Panc1 (cell line): Measurements from ENCODE around the gene IL34. TPM values are rescaled to one million over a fixed set of nuclear protein-coding genes. Genes with fewer than 3 reads are reported as not detected.

Experiments used
- ATAC-seq: fragments of 200-7000 bp; cut with Tn5 transposase; 2 replicates; pipeline ENCODE4 v1.9.1; 2020; ENCODE audit warnings: mild to moderate bottlenecking, moderate library complexity
- BruUV-seq: library from RNA; stranded (reverse); fragments of 400-500 nt; replicated peaks from 2 replicates; lab custom pipeline; 2021; lab: Mats Ljungman, UMichigan
- CTCF ChIA-PET: fragments of 300-600 bp; sonication (Branson Sonifier 250); formaldehyde crosslinking; loops from one replicate; lab custom pipeline; 2022; ENCODE audit warnings: antibody characterized with exemption; lab: Charles Lee
- POLR2A ChIA-PET: fragments of 300-600 bp; sonication (Branson Sonifier 250); formaldehyde crosslinking; loops from one replicate; lab custom pipeline; 2022; ENCODE audit warnings: antibody characterized with exemption; lab: Charles Lee
- DNase-seq: peaks from one replicate; pipeline ENCODE4 v3.0.0-alpha.2; 2010; ENCODE audit warnings: low read depth, low spot score
- H3K27ac ChIP-seq: 2 replicates; pipeline ENCODE4 v1.5.1; 2011; ENCODE audit warnings: mild to moderate bottlenecking, low read length, inconsistent platforms
- H3K27me3 ChIP-seq: fragments of 200-500 bp; sonication (Bioruptor generic); 2 replicates; pipeline ENCODE4 v1.6.0; 2014; ENCODE audit warnings: low read length, inconsistent platforms; ENCODE audit not compliant: control insufficient read depth, insufficient read depth
- H3K36me3 ChIP-seq: fragments of 200-500 bp; sonication (Bioruptor generic); 2 replicates; pipeline ENCODE4 v1.5.1; 2014; ENCODE audit warnings: inconsistent platforms, mild to moderate bottlenecking, low read length, moderate library complexity; ENCODE audit not compliant: control insufficient read depth, insufficient read depth
- H3K4me1 ChIP-seq: 2 replicates; pipeline ENCODE4 v1.5.1; 2011; ENCODE audit warnings: inconsistent platforms, mild to moderate bottlenecking, low read length, moderate library complexity; ENCODE audit not compliant: control insufficient read depth, insufficient read depth
- H3K4me3 ChIP-seq, 2 experiments: 2 replicates each; pipeline ENCODE4 v1.5.1; 2011 to 2012; ENCODE audit warnings: low read depth in 2 of 2, low read length in 2 of 2, mild to moderate bottlenecking in 2 of 2, inconsistent platforms in 1 of 2, moderate library complexity in 1 of 2
- H3K9me3 ChIP-seq: fragments of 200-500 bp; sonication (Bioruptor generic); 2 replicates; pipeline ENCODE4 v1.5.1; 2014; ENCODE audit warnings: low read depth, mild to moderate bottlenecking, inconsistent platforms, low read length, moderate library complexity; ENCODE audit not compliant: control insufficient read depth, insufficient read depth
- POLR2AphosphoS5 ChIP-seq: IDR thresholded peaks from 2 replicates; pipeline ENCODE4 v1.6.1; 2012; ENCODE audit warnings: mild to moderate bottlenecking, low read depth, low read length, moderate library complexity
- SIN3A ChIP-seq: IDR thresholded peaks from 2 replicates; pipeline ENCODE4 v1.6.1; 2012; ENCODE audit warnings: low read depth, mild to moderate bottlenecking, low read length, moderate library complexity, borderline replicate concordance; ENCODE audit not compliant: insufficient read depth
- TCF7L2 ChIP-seq: IDR thresholded peaks from 2 replicates; pipeline ENCODE4 v1.6.1; 2011; ENCODE audit warnings: mild to moderate bottlenecking, low read depth, low read length, inconsistent platforms
- in situ Hi-C: cut with HindIII; loops from 2 replicates; pipeline ENCODE4 v1.10.0; 2016; ENCODE audit warnings: low sequenced_read_pairs, low pct_unique_long_range_greater_than_20kb
- intact Hi-C: fragments of 100-400 bp; cut with micrococcal nuclease; formaldehyde crosslinking; loops from one replicate; pipeline ENCODE4 v1.10.0; 2022; ENCODE audit not compliant: unreplicated experiment
- total RNA-seq: library from RNA; stranded (reverse); gene quantifications from one replicate; pipeline ENCODE4 v1.2.1, GENCODE V29; 2021; ENCODE audit not compliant: unreplicated experiment
- TF ChIP-seq, protein P1 (sequence below): fragments of 450-650 bp; IDR thresholded peaks from 2 replicates; pipeline ENCODE4 v1.5.1; 2017; ENCODE audit warnings: mild to moderate bottlenecking
- TF ChIP-seq, protein P2 (sequence below), 2 experiments: IDR thresholded peaks; 2 replicates each; pipeline ENCODE4 v1.6.1; 2011 to 2012; ENCODE audit warnings: low read depth in 2 of 2, control low read depth in 1 of 2, low read length in 1 of 2, mild to moderate bottlenecking in 1 of 2, moderate library complexity in 1 of 2; ENCODE audit not compliant: insufficient read depth in 1 of 2

The IL34 gene
- total RNA-seq, 1 experiment from 2014 or later = 5.8 TPM

DNA sequence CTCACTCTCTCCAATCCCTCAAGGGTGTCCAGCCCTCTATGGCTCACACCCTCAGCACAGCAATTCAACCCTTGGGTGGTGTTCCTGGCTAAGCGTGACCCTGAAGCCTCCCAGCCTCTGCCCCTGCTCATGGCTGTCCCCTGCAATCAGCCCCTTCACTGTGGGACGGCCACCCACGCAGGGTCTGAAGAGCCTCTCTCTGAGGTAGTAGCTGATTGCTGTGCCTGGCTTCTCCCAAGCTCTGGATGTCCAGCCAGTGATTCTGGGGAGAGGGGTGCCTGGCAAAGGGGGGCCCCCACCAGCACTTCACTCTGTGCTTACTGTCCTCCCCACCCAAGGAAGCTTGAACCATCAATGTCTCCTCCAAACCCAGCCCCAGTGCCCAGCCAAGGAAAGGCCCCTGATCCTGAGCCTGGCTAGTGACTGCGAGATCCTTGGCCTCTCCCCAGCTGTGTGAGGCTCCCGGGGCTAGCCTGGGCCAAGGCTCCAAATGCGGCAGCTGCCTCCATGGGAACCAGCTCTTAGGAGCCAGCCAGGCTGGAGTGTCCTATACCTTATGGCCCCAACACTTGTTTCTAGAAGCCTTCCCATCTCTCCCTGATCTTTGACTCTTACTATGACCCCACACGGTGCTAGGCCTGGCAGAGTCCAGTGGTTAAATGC is 29.6 kb downstream of the IL34 start:
- Histone ChIP-seq H3K9me3 (no peaks in the 10 kb centered on the region), H3K36me3 (0 out of 2 replicates have a peak, but pooled peaks cover 2% of the 10 kb centered on the region), H3K27me3 (no peaks in the 10 kb centered on the region), H3K27ac (no peak overlapping the region), H3K4me3 (no peak overlapping the region), H3K4me1 (no peaks in the 10 kb centered on the region)
- DNase-seq = no peak
- POLR2A ChIA-PET = no interaction called here
- no TSS peak for BruUV-seq
- intact Hi-C loops = no loop called here
- CTCF ChIA-PET = no interaction called here
- TF ChIP-seq POLR2AphosphoS5 (no peak), SIN3A (no peak), TCF7L2 (no peak)
- TF ChIP-seq, protein P1, sequence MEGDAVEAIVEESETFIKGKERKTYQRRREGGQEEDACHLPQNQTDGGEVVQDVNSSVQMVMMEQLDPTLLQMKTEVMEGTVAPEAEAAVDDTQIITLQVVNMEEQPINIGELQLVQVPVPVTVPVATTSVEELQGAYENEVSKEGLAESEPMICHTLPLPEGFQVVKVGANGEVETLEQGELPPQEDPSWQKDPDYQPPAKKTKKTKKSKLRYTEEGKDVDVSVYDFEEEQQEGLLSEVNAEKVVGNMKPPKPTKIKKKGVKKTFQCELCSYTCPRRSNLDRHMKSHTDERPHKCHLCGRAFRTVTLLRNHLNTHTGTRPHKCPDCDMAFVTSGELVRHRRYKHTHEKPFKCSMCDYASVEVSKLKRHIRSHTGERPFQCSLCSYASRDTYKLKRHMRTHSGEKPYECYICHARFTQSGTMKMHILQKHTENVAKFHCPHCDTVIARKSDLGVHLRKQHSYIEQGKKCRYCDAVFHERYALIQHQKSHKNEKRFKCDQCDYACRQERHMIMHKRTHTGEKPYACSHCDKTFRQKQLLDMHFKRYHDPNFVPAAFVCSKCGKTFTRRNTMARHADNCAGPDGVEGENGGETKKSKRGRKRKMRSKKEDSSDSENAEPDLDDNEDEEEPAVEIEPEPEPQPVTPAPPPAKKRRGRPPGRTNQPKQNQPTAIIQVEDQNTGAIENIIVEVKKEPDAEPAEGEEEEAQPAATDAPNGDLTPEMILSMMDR = no peak
- TF ChIP-seq, protein P2, sequence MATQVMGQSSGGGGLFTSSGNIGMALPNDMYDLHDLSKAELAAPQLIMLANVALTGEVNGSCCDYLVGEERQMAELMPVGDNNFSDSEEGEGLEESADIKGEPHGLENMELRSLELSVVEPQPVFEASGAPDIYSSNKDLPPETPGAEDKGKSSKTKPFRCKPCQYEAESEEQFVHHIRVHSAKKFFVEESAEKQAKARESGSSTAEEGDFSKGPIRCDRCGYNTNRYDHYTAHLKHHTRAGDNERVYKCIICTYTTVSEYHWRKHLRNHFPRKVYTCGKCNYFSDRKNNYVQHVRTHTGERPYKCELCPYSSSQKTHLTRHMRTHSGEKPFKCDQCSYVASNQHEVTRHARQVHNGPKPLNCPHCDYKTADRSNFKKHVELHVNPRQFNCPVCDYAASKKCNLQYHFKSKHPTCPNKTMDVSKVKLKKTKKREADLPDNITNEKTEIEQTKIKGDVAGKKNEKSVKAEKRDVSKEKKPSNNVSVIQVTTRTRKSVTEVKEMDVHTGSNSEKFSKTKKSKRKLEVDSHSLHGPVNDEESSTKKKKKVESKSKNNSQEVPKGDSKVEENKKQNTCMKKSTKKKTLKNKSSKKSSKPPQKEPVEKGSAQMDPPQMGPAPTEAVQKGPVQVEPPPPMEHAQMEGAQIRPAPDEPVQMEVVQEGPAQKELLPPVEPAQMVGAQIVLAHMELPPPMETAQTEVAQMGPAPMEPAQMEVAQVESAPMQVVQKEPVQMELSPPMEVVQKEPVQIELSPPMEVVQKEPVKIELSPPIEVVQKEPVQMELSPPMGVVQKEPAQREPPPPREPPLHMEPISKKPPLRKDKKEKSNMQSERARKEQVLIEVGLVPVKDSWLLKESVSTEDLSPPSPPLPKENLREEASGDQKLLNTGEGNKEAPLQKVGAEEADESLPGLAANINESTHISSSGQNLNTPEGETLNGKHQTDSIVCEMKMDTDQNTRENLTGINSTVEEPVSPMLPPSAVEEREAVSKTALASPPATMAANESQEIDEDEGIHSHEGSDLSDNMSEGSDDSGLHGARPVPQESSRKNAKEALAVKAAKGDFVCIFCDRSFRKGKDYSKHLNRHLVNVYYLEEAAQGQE (IDR thresholded peaks at IDR 0.05; ENCODE audit: insufficient read depth in 1 of 2, low read depth in 2 of 2, low read length in 1 of 2) = no peak
- in situ Hi-C loops = no loop called here
- ATAC-seq = 0 out of 2 replicates have a peak, but pooled peaks have one; percentile 37

DNA sequence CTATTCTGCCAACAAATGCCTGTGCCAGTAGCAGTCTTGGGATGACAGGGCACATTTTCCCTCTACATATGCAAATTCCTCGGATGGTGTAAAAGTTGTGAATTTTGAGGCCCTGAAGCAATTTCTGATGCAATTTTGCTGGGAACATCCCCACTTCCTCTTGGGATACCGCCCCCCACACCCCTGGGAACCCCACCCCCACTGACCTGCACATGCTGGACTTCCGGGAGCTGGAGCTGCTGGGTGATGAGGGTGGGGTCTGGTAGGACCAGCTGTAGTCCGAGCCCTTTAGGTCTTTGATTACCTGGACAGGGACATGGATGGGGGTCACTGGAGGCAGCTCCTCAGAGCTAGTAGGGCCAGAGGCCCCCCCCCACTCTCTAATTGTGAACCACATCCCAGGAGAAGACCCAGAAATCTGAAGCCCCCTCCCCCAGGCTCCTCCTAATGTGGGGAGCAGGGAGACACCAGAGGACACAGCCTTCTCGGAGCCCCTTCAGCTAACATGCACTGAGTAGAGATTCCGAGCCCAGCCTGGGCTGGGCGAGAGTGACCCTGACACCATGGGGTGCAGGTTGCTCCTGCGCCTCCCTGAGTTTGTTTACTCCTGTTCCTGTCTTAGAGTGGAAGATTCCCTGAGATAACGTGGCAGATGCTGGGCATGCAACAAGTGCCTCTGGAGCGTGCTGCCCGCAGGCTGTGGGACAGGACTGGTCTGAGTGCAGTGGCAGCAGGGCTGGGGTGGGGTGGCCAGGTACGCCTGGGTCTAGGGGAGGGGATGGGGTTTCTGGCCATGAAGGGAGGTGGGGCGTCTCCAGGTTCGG is 30.5 kb downstream of the IL34 start:
- ATAC-seq (no peak), DNase-seq (no peak)
- H3K4me1 ChIP-seq = peaks cover 6% of the 10 kb centered on the region; the same call in 1 of the 2 replicates
- TF ChIP-seq, protein P1 = no peak
- no peaks in the 10 kb centered on the region for H3K27me3 ChIP-seq
- intact Hi-C loops = no loop called here
- CTCF ChIA-PET = no interaction called here
- H3K4me3 ChIP-seq = no peak overlapping the region
- POLR2A ChIA-PET = no interaction called here
- in situ Hi-C loops = no loop called here
- H3K9me3 ChIP-seq = no peaks in the 10 kb centered on the region
- BruUV-seq = no TSS peak
- H3K27ac ChIP-seq = no peak overlapping the region
- H3K36me3 ChIP-seq = 0 out of 2 replicates have a peak, but pooled peaks cover 2% of the 10 kb centered on the region
